ENCODE results near the gene AIRE.

AIRE gene

DNA sequence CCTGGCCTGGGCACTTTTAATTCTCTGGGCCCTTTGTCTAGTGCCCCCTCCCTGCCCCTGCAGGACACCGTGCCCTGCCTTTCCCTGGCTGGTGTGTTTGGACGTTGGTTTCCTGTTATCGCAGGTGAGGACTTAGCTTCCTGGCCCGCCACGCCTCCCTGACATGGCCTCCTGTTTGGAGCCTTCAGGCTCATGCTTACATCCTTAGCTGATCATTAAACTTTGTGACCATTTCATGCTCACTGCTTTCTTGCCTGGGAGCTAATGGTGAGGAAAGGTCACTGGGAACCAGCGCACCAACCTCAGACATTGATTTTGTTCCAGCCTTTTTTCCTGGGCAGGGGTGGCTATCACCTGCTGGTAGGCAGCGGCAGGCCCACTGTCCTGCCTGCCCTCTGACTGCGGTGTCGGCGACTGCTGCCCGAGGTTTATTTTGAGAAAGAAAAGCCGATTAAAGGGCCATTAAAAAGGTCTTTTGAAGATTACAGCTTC is 17.9 kb downstream of the AIRE start:
- H3K4me3 ChIP-seq (ENCODE audit: low read depth, low read length) = no peak overlapping the region
- no peaks in the 10 kb centered on the region for H3K4me1 ChIP-seq
- TF ChIP-seq, protein P1, sequence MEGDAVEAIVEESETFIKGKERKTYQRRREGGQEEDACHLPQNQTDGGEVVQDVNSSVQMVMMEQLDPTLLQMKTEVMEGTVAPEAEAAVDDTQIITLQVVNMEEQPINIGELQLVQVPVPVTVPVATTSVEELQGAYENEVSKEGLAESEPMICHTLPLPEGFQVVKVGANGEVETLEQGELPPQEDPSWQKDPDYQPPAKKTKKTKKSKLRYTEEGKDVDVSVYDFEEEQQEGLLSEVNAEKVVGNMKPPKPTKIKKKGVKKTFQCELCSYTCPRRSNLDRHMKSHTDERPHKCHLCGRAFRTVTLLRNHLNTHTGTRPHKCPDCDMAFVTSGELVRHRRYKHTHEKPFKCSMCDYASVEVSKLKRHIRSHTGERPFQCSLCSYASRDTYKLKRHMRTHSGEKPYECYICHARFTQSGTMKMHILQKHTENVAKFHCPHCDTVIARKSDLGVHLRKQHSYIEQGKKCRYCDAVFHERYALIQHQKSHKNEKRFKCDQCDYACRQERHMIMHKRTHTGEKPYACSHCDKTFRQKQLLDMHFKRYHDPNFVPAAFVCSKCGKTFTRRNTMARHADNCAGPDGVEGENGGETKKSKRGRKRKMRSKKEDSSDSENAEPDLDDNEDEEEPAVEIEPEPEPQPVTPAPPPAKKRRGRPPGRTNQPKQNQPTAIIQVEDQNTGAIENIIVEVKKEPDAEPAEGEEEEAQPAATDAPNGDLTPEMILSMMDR (IDR thresholded peaks at IDR 0.05; ENCODE audit: low read depth, low read length) = no peak
- no peak for DNase-seq
- no peaks in the 10 kb centered on the region for H3K9me3 ChIP-seq
- H3K27me3 ChIP-seq = no peaks in the 10 kb centered on the region
- H3K36me3 ChIP-seq = no peaks in the 10 kb centered on the region

DNA sequence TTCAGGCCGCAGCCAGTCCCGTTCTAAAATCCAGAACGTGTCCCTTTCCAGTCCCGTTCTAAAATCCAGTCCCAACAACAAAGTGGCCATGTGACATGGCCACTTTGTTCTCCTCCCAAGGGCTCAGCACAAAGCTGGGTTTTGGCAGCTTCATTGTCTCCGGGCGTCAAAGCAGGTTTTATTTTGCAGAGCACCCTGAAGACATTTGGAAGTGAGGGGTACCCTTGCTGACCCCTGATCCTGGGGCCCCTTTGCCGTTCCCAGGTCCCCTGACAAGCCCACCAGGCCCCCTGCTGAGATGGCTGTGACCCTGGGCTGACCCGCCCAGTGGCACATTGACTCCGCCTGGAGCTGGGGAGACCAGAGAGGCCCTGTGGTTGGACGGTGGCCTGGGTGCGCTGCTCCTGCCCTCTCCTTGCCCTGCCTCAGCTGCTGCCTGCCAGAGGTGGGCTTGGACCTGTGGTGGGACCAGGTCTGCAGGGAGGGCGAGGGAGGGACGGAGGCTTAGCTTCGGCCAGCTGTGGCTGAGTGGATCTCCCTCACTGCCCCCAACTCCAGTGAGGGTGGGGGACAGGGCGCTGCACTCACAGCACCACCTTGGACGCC is 18.4 kb downstream of the AIRE start:
- no peaks in the 10 kb centered on the region for H3K27me3 ChIP-seq
- no peak overlapping the region for H3K4me3 ChIP-seq (ENCODE audit: low read depth, low read length)
- no peaks in the 10 kb centered on the region for H3K9me3 ChIP-seq
- no peaks in the 10 kb centered on the region for H3K4me1 ChIP-seq
- DNase-seq = no peak
- no peaks in the 10 kb centered on the region for H3K36me3 ChIP-seq
- TF ChIP-seq, protein P1 (IDR thresholded peaks at IDR 0.05; ENCODE audit: low read depth, low read length) = no peak

DNA sequence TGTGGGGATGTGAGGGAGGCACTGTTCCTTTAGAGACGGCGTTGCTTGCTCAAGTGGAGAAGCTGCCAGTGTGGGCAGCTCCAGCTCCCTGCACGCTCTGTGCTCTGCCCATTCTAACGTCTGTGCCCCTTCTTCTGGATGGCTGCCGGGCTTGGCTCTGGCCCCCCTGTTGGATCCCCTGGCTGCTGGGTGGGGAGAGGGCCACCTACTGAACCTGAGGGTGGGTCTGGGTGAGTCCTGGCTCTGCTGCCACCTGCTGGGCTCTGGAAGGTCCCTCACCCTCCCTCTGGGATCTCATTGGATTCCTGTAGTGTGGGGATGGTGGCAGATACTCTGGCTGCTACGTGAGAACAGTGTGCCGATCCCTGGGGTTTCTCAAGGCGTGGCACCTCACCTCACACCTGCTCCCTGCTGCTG is 19.2 kb downstream of the AIRE start:
- TF ChIP-seq, protein P1 (IDR thresholded peaks at IDR 0.05; ENCODE audit: low read depth, low read length) = peak; percentile 86
- DNase-seq = peak; percentile 76
- Histone ChIP-seq H3K4me1 (no peaks in the 10 kb centered on the region), H3K27me3 (no peaks in the 10 kb centered on the region), H3K36me3 (no peaks in the 10 kb centered on the region), H3K4me3 (ENCODE audit: low read depth, low read length) (no peak overlapping the region), H3K9me3 (no peaks in the 10 kb centered on the region)

DNA sequence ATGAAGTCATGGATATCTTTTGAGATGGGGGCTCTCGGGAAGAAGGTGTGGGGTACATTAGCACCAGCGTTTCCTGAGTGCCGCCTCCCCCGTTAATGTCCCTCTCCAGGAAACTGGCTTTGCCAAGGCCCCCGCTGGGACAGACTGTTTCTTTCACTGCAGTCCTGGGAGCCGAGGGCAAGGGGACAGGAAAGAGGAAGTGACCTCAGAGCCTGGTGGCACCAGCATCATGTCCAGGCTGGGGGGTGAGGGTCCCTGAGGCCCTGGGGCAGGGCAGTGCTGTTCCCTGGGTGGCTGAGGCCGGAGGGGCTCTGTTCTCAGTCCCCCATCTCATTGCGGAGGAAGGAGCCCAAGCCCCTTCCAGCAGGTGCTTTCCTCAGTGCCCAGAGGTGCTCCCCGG is 20.0 kb downstream of the AIRE start:
- TF ChIP-seq, protein P1 (IDR thresholded peaks at IDR 0.05; ENCODE audit: low read depth, low read length) = no peak
- DNase-seq = no peak

DNA sequence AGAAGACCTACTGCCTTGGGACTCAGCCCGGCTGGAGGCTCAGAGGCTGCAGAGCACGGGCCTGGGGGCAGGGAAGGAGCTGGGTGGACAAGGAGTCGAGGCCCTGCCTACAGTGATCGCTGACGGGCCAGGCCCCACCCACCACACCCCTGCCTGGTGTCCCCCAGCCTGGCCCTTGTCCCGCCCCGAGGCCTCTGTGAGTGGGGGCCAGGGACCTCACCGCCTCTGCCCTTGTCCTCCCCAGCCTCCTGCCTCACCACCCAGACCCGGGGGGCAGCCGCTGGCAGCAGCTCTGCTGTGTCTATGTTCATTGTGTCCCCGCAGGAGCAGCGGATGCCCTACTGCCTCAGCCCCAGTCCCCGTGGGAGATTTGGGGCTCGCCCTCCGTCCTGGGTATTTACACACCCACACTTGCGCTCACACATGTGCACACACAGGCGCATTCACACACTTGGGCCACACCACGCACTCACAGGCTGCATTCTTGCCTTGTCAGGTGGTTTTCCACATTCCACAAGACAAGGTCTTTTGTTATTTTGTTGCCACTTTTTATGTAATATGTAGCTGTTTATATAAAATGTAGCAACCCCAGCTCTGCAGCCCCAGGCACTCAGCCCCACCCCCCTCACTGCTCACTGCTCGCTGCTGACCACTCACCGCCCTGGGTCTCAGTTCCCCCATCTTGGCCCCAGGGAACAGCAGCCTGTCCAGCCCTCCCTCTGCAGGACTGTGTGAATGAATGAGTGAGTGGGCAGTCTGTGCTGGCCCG is 21.4 kb downstream of the AIRE start:
- Histone ChIP-seq H3K4me3 (ENCODE audit: low read depth, low read length) (no peak overlapping the region), H3K9me3 (no peaks in the 10 kb centered on the region), H3K27me3 (no peaks in the 10 kb centered on the region), H3K36me3 (no peaks in the 10 kb centered on the region), H3K4me1 (no peaks in the 10 kb centered on the region)
- TF ChIP-seq, protein P1 (IDR thresholded peaks at IDR 0.05; ENCODE audit: low read depth, low read length) = no peak
- no peak for DNase-seq

More for the DNA sequence above, 20.0 kb downstream of the AIRE start:
- H3K4me1 ChIP-seq = no peaks in the 10 kb centered on the region
- H3K9me3 ChIP-seq = no peaks in the 10 kb centered on the region
- H3K27me3 ChIP-seq = no peaks in the 10 kb centered on the region
- no peaks in the 10 kb centered on the region for H3K36me3 ChIP-seq
- H3K4me3 ChIP-seq (ENCODE audit: low read depth, low read length) = no peak overlapping the region

Data from BE2C (cell line).